K562 (cell line): ENCODE data around the gene HSD17B10.

Source experiments
- CEBPG ChIP-seq, 3 experiments: fragments of 200-800 bp in 1 of 3; sonication (Bioruptor generic) in 1 of 3; sonication (generic) in 1 of 3; formaldehyde crosslinking in 1 of 3; IDR thresholded peaks in 2 of 3; conservative IDR thresholded peaks in 1 of 3; 2 replicates each; pipeline versions ENCODE4 v1.6.1 to v1.8.0; 2016 to 2022; ENCODE audit warnings: missing compliant biosample characterization in 2 of 3, missing genetic modification characterization in 2 of 3, mild to moderate bottlenecking in 1 of 3, missing genetic modification reagents in 1 of 3
- CHD4 ChIP-seq: fragments of 200-600 bp; sonication (generic); IDR thresholded peaks from 3 replicates; pipeline ENCODE4 v1.6.1; 2012; ENCODE audit warnings: low read depth, mild to moderate bottlenecking, mixed read lengths, low read length, inconsistent platforms; ENCODE audit not compliant: insufficient read depth, insufficient replicate concordance, poor library complexity, severe bottlenecking
- CTCF ChIP-seq, 3 experiments: IDR thresholded peaks in 2 of 3; conservative IDR thresholded peaks in 1 of 3; 2 replicates each; pipeline ENCODE4 v1.5.1; 2011 to 2012; ENCODE audit warnings: low read length in 3 of 3, mild to moderate bottlenecking in 3 of 3, control low read depth in 2 of 3, improper control_type of control experiment in 1 of 3, inconsistent platforms in 1 of 3, low read depth in 1 of 3, mixed read lengths in 1 of 3, moderate library complexity in 1 of 3; ENCODE audit not compliant: insufficient read depth in 2 of 3
- DNMT1 ChIP-seq: fragments of 450-650 bp; IDR thresholded peaks from 2 replicates; pipeline ENCODE4 v1.6.1; 2016; ENCODE audit warnings: antibody characterized with exemption, mild to moderate bottlenecking
- FOXK2 ChIP-seq, 2 experiments: fragments of 450-650 bp; IDR thresholded peaks in 1 of 2; conservative IDR thresholded peaks in 1 of 2; 2 replicates each; pipeline ENCODE4 v1.6.1; 2016; ENCODE audit warnings: low read depth in 2 of 2, mild to moderate bottlenecking in 1 of 2
- NFIC ChIP-seq: fragments of 450-650 bp; IDR thresholded peaks from 2 replicates; pipeline ENCODE4 v1.6.1; 2017; ENCODE audit warnings: mild to moderate bottlenecking, inconsistent platforms
- POLR2A ChIP-seq: fragments of 450-650 bp; conservative IDR thresholded peaks from 2 replicates; pipeline ENCODE4 v1.6.1; 2016
- RAD21 ChIP-seq, 2 experiments: fragments of 250-450 bp in 1 of 2; fragments of 450-650 bp in 1 of 2; sonication (Bioruptor Pico) in 1 of 2; formaldehyde crosslinking in 1 of 2; IDR thresholded peaks in 1 of 2; conservative IDR thresholded peaks in 1 of 2; 2 replicates each; pipeline versions ENCODE4 v1.4.0 to v1.8.0; 2020 to 2022; ENCODE audit warnings: mild to moderate bottlenecking in 2 of 2, moderate library complexity in 1 of 2
- STAT5B ChIP-seq: fragments of 250-450 bp; sonication (Bioruptor Pico); IDR thresholded peaks from 2 replicates; pipeline ENCODE4 v1.8.0; 2021; ENCODE audit warnings: mild to moderate bottlenecking, inconsistent platforms
- U2AF2 ChIP-seq: fragments of 200-400 bp; formaldehyde crosslinking; optimal IDR thresholded peaks from 2 replicates; pipeline ENCODE3; 2017; ENCODE audit warnings: low read depth, mild to moderate bottlenecking, low read length
- ZNF57 ChIP-seq: fragments of 450-650 bp; formaldehyde crosslinking; IDR thresholded peaks from 2 replicates; pipeline ENCODE4 v1.4.0; 2020; ENCODE audit warnings: mild to moderate bottlenecking, moderate library complexity
- ZNF655 ChIP-seq: fragments of 250-450 bp; sonication (Bioruptor Pico); IDR thresholded peaks from 2 replicates; pipeline ENCODE4 v1.5.0; 2021

GRCh38 chrX:53438174-53438831 lies 4.1 kb upstream of the HSD17B10 start:
- TF ChIP-seq NFIC = no peak
- TF ChIP-seq FOXK2 (conservative IDR thresholded peaks at IDR 0.05 in 1 of 2, IDR thresholded peaks at IDR 0.05 in 1 of 2; ENCODE audit: low read depth in 2 of 2) = no peak
- no peak for TF ChIP-seq RAD21 (CRISPR knock-in tag; conservative IDR thresholded peaks at IDR 0.05 in 1 of 2, IDR thresholded peaks at IDR 0.05 in 1 of 2)
- TF ChIP-seq CTCF (IDR thresholded peaks at IDR 0.05 in 2 of 3, conservative IDR thresholded peaks at IDR 0.05 in 1 of 3; ENCODE audit: insufficient read depth in 2 of 3, low read depth in 1 of 3, low read length in 3 of 3) = no peak
- TF ChIP-seq POLR2A = no peak
- TF ChIP-seq U2AF2 = no peak
- no peak for TF ChIP-seq CEBPG (CRISPR knock-in tag; IDR thresholded peaks at IDR 0.05)
- TF ChIP-seq CEBPG (tag; conservative IDR thresholded peaks at IDR 0.05 in 1 of 2, IDR thresholded peaks at IDR 0.05 in 1 of 2) = no peak
- TF ChIP-seq ZNF655 = no peak
- no peak for TF ChIP-seq CHD4
- TF ChIP-seq ZNF57 (CRISPR knock-in tag) = no peak
- no peak for TF ChIP-seq STAT5B (CRISPR knock-in tag)
- no peak for TF ChIP-seq DNMT1
